Raji (cell line): ENCODE measurements around the gene SMAD3.

Experiments used
- POLR2A ChIP-seq: IDR thresholded peaks from 2 replicates; pipeline ENCODE4 v1.6.1; 2011; ENCODE audit warnings: low read depth, low read length, control low read depth; ENCODE audit not compliant: insufficient read depth

The SMAD3 gene

DNA sequence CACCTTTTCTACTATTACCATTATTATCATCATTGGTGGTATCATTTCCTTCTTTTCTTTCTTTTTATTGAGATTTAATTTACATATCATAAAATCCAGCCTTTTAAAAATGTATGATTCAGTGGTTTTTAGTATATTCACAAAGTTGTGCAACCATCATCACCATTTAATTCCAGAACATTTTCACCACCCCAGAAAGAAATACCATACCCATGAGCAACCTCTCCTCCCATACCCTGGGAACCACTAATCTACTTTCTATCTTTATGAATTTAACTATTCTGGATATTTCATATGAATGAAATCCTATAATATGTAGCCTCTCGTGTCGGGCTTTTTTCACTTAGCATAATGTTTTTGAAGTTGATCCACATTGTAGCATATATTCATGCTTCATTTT lies 159.9 kb downstream of the SMAD3 start:
- no peak for TF ChIP-seq POLR2A

DNA sequence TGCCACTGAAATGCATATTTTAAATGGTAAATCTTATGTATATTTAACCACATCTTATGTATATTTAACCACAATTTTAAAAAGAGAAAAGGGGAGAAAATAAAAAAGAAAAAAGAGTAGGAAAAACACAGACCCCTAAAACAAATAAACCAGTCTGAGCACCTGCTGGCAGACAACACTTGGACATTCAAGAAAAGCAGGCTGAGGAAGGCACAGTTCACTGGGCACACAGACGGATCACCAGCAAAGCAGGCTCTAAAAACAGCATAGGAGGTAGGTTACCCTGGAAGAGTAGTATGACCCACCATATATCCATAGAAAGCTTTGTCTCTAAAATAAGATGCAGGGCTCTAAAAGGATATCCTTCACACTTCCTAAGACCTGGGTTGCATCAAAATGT lies 162.0 kb downstream of the SMAD3 start:
- no peak for TF ChIP-seq POLR2A

DNA sequence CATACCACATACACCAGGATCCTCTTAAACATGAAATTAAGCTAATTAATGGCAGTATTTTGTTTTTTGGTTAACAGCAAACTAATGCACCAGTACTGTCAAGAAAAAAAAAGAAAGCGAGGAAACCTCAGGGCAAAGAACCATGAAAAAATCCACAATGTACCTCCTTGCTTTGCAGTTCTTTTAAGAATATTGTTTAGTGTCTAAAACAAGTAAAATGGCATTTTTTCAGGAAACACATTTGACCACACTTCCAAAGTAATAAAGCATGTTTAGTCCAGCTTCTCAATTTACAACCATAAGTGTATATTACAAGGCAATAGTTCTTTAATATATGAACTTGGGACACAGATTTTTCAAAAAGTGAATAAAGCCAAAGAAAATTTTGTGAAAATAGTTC lies 162.4 kb downstream of the SMAD3 start:
- no peak for TF ChIP-seq POLR2A

- no peak for TF ChIP-seq POLR2A
Observed at GRCh38 chr15:67228286-67228685, 162.9 kb downstream of the SMAD3 start.

DNA sequence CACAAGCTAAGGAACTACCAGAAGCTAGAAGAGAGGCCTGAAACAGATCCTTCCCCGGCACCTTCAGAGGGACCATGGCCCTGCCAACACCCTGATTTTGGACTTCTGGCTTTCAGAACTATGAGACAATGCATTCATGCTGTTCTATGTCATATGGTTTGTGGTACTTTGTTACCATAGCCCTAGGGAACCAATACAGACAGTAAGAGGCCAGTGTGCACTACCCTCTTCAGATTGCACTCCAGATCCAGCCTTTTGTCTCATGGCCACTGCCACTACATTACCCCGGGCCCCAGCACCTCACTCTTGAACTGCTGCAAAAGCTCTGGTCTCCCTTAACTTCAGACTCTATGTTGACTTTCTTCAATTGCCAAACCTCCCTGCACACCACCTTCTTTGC lies 165.1 kb downstream of the SMAD3 start:
- TF ChIP-seq POLR2A, result no peak

DNA sequence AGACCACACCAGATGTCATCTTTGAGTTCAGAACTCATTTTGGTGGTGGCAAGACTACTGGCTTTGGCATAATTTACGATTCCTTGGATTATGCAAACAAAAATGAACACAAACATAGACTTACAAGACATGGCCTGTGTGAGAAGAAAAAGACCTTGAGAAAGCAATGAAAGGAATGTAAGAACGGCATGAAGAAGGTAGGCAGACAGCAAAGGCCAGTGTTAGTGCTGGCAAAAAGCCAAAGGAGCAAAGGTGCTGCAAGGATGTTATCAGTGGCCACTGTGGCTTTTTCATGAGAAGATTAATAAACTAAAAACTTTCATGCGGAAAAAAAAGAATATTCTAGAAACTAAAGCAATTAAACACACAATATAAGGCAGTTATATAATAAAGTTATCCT lies 167.2 kb downstream of the SMAD3 start:
- no peak for TF ChIP-seq POLR2A

- no peak for TF ChIP-seq POLR2A
Observed at GRCh38 chr15:67240235-67241131, 175.1 kb downstream of the SMAD3 start.

- TF ChIP-seq POLR2A, result no peak
Observed at GRCh38 chr15:67241132-67241855, 175.9 kb downstream of the SMAD3 start.

GRCh38 chr15:67242708-67243111 lies 177.3 kb downstream of the SMAD3 start:
- TF ChIP-seq POLR2A, result no peak
